Measurements from ENCODE around the gene CDC42.

- TF ChIP-seq CTCF (IDR thresholded peaks at IDR 0.05), result no peak
- no peak for TF ChIP-seq POLR2A (IDR thresholded peaks at IDR 0.05)
Measured at GRCh38 chr1:22037520-22037919, 15.0 kb upstream of the CDC42 start.
